GM12878 (cell line): ENCODE data around the gene CHN1. TPM values are rescaled to one million over a fixed set of nuclear protein-coding genes. Genes with fewer than 3 reads are reported as not detected.

Experiments
- ATAC-seq: fragments of 200-7000 bp; cut with Tn5 transposase; 3 replicates; pipeline ENCODE4 v1.9.1; 2020; ENCODE audit warnings: mild to moderate bottlenecking, moderate library complexity
- BruUV-seq: library from RNA; stranded (reverse); fragments of 400-500 nt; replicated peaks from 2 replicates; lab custom pipeline; 2021; lab: Mats Ljungman, UMichigan
- CTCF ChIA-PET: fragments of 300-600 bp; sonication (Branson Sonifier 250); formaldehyde crosslinking; extraction: SDS; loops from one replicate; lab custom pipeline; 2021; ENCODE audit warnings: inconsistent platforms; lab: Yijun Ruan, JAX
- POLR2A ChIA-PET: fragments of 350-600 bp; formaldehyde crosslinking; extraction: SDS; loops from one replicate; lab custom pipeline; 2021; ENCODE audit warnings: inconsistent platforms; lab: Charles Lee
- RAD21 ChIA-PET: fragments of 300-600 bp; sonication (Branson Sonifier 250); formaldehyde crosslinking; loops from one replicate; lab custom pipeline; 2023; ENCODE audit warnings: antibody characterized with exemption; ENCODE audit not compliant: unreplicated experiment; lab: Charles Lee
- SMC1A ChIA-PET: fragments of 300-600 bp; sonication (Branson Sonifier 250); formaldehyde crosslinking; loops from one replicate; lab custom pipeline; 2023; ENCODE audit not compliant: unreplicated experiment, uncharacterized antibody; lab: Charles Lee
- DNase-seq: peaks from one replicate; pipeline ENCODE4 v3.0.0-alpha.2; 2011; ENCODE audit warnings: low read depth, low spot score
- FAIRE-seq: peaks from 3 replicates; lab custom pipeline; 2011; peaks lifted over from hg19 to GRCh38; lab: Jason Lieb, UNC
- H2AFZ ChIP-seq: 2 replicates; pipeline ENCODE4 v1.6.0; 2011; ENCODE audit warnings: low read depth, low read length, control low read depth; ENCODE audit not compliant: control insufficient read depth
- H3K27ac ChIP-seq: 2 replicates; pipeline ENCODE4 v1.5.1; 2011; ENCODE audit warnings: control low read depth; ENCODE audit not compliant: control insufficient read depth, insufficient read depth
- H3K27me3 ChIP-seq, 2 experiments: replicated peaks in 1 of 2; 2 replicates each; pipeline versions ENCODE4 v1.6.0 to v1.6.1; 2011; ENCODE audit warnings: low read length in 1 of 2; ENCODE audit not compliant: control insufficient read depth in 2 of 2, insufficient read depth in 2 of 2
- H3K36me3 ChIP-seq, 2 experiments: 2 replicates each; pipeline ENCODE4 v1.5.1; 2011; ENCODE audit warnings: low read length in 1 of 2; ENCODE audit not compliant: control insufficient read depth in 2 of 2, insufficient read depth in 2 of 2
- H3K4me1 ChIP-seq: 2 replicates; pipeline ENCODE4 v1.6.1; 2011; ENCODE audit warnings: mild to moderate bottlenecking, low read length, moderate library complexity, mixed read lengths; ENCODE audit not compliant: control insufficient read depth, insufficient read depth
- H3K4me2 ChIP-seq: 2 replicates; pipeline ENCODE4 v1.6.0; 2011; ENCODE audit warnings: control low read depth; ENCODE audit not compliant: control insufficient read depth, insufficient read depth
- H3K4me3 ChIP-seq: fragments of 200-600 bp; sonication (generic); 2 replicates; pipeline ENCODE4 v1.5.1; 2016
- H3K79me2 ChIP-seq: 2 replicates; pipeline ENCODE4 v1.6.0; 2011; ENCODE audit warnings: low read length; ENCODE audit not compliant: control insufficient read depth, insufficient read depth
- H3K9ac ChIP-seq: 2 replicates; pipeline ENCODE4 v1.8.0; 2011; ENCODE audit warnings: low read length, control low read depth, mixed read lengths; ENCODE audit not compliant: control insufficient read depth, insufficient read depth
- H3K9me3 ChIP-seq: replicated peaks from 3 replicates; pipeline ENCODE4 v1.5.1; 2011; ENCODE audit warnings: mild to moderate bottlenecking, low read length; ENCODE audit not compliant: control insufficient read depth, insufficient read depth
- H4K20me1 ChIP-seq: 2 replicates; pipeline ENCODE4 v1.6.0; 2011; ENCODE audit not compliant: control insufficient read depth, insufficient read depth
- BMI1 ChIP-seq: fragments of 450-650 bp; IDR thresholded peaks from 2 replicates; pipeline ENCODE4 v1.6.1; 2016; ENCODE audit warnings: mild to moderate bottlenecking, moderate library complexity, borderline replicate concordance
- KLF5 ChIP-seq: fragments of 450-650 bp; IDR thresholded peaks from 2 replicates; pipeline ENCODE4 v1.6.1; 2014; ENCODE audit warnings: mild to moderate bottlenecking; ENCODE audit not compliant: partially characterized antibody
- MTA2 ChIP-seq: fragments of 450-650 bp; IDR thresholded peaks from 2 replicates; pipeline ENCODE4 v1.6.1; 2016; ENCODE audit warnings: low read depth, mild to moderate bottlenecking, moderate library complexity
- MTA3 ChIP-seq: IDR thresholded peaks from 2 replicates; pipeline ENCODE4 v1.6.1; 2012; ENCODE audit warnings: low read length, inconsistent platforms, borderline replicate concordance
- POLR2AphosphoS2 ChIP-seq: IDR thresholded peaks from 2 replicates; pipeline ENCODE4 v1.6.1; 2011; ENCODE audit warnings: low read depth, mild to moderate bottlenecking, low read length, improper control_type of control experiment, moderate library complexity
- SIN3A ChIP-seq: IDR thresholded peaks from 2 replicates; pipeline ENCODE4 v1.6.1; 2012; ENCODE audit warnings: low read depth, low read length, improper control_type of control experiment
- SREBF2 ChIP-seq: IDR thresholded peaks from 2 replicates; pipeline ENCODE4 v1.6.1; 2012; ENCODE audit warnings: mild to moderate bottlenecking, low read length
- YY1 ChIP-seq: IDR thresholded peaks from 2 replicates; pipeline ENCODE4 v1.6.1; 2011; ENCODE audit warnings: low read depth, mild to moderate bottlenecking, low read length
- ZNF217 ChIP-seq: fragments of 450-650 bp; IDR thresholded peaks from 2 replicates; pipeline ENCODE4 v1.6.1; 2017; ENCODE audit warnings: antibody characterized with exemption, mild to moderate bottlenecking
- WGBS: methylation state at CpG from one replicate; pipeline ENCODE4 v1.1.6; 2016; ENCODE audit warnings: low lambda C conversion rate; ENCODE audit not compliant: insufficient replicate concordance, insufficient coverage; ENCODE audit errors: missing lambda C conversion rate; 5-methylcytosine and 5-hydroxymethylcytosine counted together
- in situ Hi-C: fragments of 300-500 bp; cut with MboI; formaldehyde crosslinking; loops from 9 replicates; pipeline ENCODE4 v1.14.3; 2018; ENCODE audit warnings: mixed read lengths
- intact Hi-C: fragments of 100-400 bp; cut with micrococcal nuclease; formaldehyde crosslinking; loops from one replicate; pipeline ENCODE4 v1.14.2; 2022; ENCODE audit not compliant: unreplicated experiment
- polyA plus RNA-seq, 11 experiments: library from polyadenylated mRNA; depleted of rRNA in 4 of 11; unstranded in 6 of 11; stranded (reverse) in 5 of 11; fragments of >200 nt; fragmentation: Nextera tagmentation in 4 of 11; fragmentation: Illumina TruSeq in 1 of 11; extraction: Ambion mirVana in 4 of 11; extraction: Trizol in 1 of 11; gene quantifications; 1 replicate in 1 of 11; 2 replicates in 10 of 11; pipeline versions ENCODE4 v1.2.1 to v1.2.3, GENCODE V29; 2011 to 2016; ENCODE audit warnings: inconsistent platforms in 2 of 11, missing spikeins in 2 of 11, low read depth in 1 of 11
- total RNA-seq, 4 experiments: library from RNA; depleted of rRNA in 3 of 4; stranded (reverse); fragments of >200 nt in 3 of 4; fragmentation: Illumina TruSeq in 1 of 4; extraction: Trizol in 1 of 4; gene quantifications; 2 replicates each; pipeline versions ENCODE4 v1.2.1 to v1.2.3, GENCODE V29; 2013 to 2021
- TF ChIP-seq, protein P1 (sequence below): IDR thresholded peaks from 2 replicates; pipeline ENCODE4 v1.6.1; 2012; ENCODE audit warnings: mild to moderate bottlenecking, low read depth, low read length
- TF ChIP-seq, protein P2 (sequence below): fragments of 450-650 bp; IDR thresholded peaks from 2 replicates; pipeline ENCODE4 v1.6.1; 2018; ENCODE audit warnings: borderline replicate concordance, mild to moderate bottlenecking; ENCODE audit not compliant: partially characterized antibody
- TF ChIP-seq, protein P3 (sequence below): fragments of 450-650 bp; IDR thresholded peaks from 2 replicates; pipeline ENCODE4 v1.6.1; 2017; ENCODE audit warnings: borderline replicate concordance

The CHN1 gene
- total and polyA plus RNA-seq, 10 of the 15 experiments (the other 5 are each of a cell fraction or from before 2014, with no cell fraction given): 0.18 to 0.92 (median 0.53) TPM; not detected in 1

DNA sequence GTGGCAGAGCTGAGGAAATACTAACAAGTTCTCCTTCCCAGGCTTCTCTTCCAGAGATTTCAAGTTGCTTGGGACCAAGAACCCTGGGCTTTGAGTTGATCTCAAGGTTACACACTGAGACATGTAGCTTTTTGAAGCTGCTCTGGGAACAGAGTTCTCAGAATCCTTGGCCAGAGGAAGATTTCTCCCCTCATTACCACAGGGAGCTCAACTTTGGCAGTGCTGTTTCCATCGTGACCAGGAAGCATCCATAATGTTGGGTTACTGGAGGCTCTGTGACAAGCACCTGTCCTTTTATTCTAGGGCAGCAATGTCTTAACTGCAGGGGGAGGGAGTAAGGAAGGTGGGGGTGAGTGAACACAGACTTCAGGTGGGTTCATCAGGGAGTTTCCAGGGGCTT, 199.4 kb downstream of the CHN1 start:
- H3K36me3 ChIP-seq: no peaks in the 10 kb centered on the region
- H3K9me3 ChIP-seq: no peaks in the 10 kb centered on the region
- BruUV-seq: no TSS peak
- TF ChIP-seq BMI1: no peak
- TF ChIP-seq POLR2AphosphoS2: no peak
- TF ChIP-seq ZNF217: no peak
- TF ChIP-seq, protein P1, sequence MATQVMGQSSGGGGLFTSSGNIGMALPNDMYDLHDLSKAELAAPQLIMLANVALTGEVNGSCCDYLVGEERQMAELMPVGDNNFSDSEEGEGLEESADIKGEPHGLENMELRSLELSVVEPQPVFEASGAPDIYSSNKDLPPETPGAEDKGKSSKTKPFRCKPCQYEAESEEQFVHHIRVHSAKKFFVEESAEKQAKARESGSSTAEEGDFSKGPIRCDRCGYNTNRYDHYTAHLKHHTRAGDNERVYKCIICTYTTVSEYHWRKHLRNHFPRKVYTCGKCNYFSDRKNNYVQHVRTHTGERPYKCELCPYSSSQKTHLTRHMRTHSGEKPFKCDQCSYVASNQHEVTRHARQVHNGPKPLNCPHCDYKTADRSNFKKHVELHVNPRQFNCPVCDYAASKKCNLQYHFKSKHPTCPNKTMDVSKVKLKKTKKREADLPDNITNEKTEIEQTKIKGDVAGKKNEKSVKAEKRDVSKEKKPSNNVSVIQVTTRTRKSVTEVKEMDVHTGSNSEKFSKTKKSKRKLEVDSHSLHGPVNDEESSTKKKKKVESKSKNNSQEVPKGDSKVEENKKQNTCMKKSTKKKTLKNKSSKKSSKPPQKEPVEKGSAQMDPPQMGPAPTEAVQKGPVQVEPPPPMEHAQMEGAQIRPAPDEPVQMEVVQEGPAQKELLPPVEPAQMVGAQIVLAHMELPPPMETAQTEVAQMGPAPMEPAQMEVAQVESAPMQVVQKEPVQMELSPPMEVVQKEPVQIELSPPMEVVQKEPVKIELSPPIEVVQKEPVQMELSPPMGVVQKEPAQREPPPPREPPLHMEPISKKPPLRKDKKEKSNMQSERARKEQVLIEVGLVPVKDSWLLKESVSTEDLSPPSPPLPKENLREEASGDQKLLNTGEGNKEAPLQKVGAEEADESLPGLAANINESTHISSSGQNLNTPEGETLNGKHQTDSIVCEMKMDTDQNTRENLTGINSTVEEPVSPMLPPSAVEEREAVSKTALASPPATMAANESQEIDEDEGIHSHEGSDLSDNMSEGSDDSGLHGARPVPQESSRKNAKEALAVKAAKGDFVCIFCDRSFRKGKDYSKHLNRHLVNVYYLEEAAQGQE: no peak
- no peak for TF ChIP-seq KLF5
- TF ChIP-seq, protein P2, sequence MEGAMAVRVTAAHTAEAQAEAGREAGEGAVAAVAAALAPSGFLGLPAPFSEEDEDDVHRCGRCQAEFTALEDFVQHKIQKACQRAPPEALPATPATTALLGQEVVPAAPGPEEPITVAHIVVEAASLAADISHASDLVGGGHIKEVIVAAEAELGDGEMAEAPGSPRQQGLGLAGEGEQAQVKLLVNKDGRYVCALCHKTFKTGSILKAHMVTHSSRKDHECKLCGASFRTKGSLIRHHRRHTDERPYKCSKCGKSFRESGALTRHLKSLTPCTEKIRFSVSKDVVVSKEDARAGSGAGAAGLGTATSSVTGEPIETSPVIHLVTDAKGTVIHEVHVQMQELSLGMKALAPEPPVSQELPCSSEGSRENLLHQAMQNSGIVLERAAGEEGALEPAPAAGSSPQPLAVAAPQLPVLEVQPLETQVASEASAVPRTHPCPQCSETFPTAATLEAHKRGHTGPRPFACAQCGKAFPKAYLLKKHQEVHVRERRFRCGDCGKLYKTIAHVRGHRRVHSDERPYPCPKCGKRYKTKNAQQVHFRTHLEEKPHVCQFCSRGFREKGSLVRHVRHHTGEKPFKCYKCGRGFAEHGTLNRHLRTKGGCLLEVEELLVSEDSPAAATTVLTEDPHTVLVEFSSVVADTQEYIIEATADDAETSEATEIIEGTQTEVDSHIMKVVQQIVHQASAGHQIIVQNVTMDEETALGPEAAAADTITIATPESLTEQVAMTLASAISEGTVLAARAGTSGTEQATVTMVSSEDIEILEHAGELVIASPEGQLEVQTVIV: no peak
- TF ChIP-seq MTA2: no peak
- TF ChIP-seq MTA3: no peak
- no peak for TF ChIP-seq SIN3A
- TF ChIP-seq SREBF2: no peak
- TF ChIP-seq, protein P3, sequence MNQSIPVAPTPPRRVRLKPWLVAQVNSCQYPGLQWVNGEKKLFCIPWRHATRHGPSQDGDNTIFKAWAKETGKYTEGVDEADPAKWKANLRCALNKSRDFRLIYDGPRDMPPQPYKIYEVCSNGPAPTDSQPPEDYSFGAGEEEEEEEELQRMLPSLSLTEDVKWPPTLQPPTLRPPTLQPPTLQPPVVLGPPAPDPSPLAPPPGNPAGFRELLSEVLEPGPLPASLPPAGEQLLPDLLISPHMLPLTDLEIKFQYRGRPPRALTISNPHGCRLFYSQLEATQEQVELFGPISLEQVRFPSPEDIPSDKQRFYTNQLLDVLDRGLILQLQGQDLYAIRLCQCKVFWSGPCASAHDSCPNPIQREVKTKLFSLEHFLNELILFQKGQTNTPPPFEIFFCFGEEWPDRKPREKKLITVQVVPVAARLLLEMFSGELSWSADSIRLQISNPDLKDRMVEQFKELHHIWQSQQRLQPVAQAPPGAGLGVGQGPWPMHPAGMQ: no peak
- no peak for TF ChIP-seq YY1
- ChIA-PET RAD21 (interaction anchor here (0.9 to 1.0 kb wide), 2 partner anchors 34 to 57 kb away, joined by 3 read pairs; no protein-coding TSS in a partner anchor), SMC1A (interaction anchor here (1.8 kb wide), 1 partner anchor 11 kb away, joined by 6 read pairs; no protein-coding TSS in a partner anchor), POLR2A (interaction anchor here (0.9 kb wide), 1 partner anchor 21 kb away, joined by 3 read pairs; no protein-coding TSS in a partner anchor), CTCF (interaction anchor here (0.7 to 1.6 kb wide), 5 partner anchors 9 to 584 kb away, joined by 3 to 8 read pairs (median 4); no protein-coding TSS in a partner anchor)
- H3K9ac ChIP-seq: no peak overlapping the region
- ATAC-seq (no peak), DNase-seq (no peak), FAIRE-seq (no peak)
- peaks cover 0 to 4% of the 10 kb centered on the region in 2 experiments; a peak in 1 of 4 replicates for H3K27me3 ChIP-seq
- no peak overlapping the region for H3K27ac ChIP-seq
- no peak overlapping the region for H3K4me3 ChIP-seq
- no peaks in the 10 kb centered on the region for H4K20me1 ChIP-seq
- no peak overlapping the region for H3K4me2 ChIP-seq
- H2AFZ ChIP-seq: no peak overlapping the region
- in situ Hi-C loops: no loop called here
- H3K79me2 ChIP-seq: no peaks in the 10 kb centered on the region
- WGBS: 0% methylated on average over 1 of the region's 1 CpG
- H3K4me1 ChIP-seq: no peaks in the 10 kb centered on the region
- intact Hi-C loops: no loop called here
